Measurements from ENCODE around the gene ID2. TPM values are rescaled to one million over a fixed set of nuclear protein-coding genes. Genes with fewer than 3 reads are reported as not detected.

ID2 gene
- total RNA-seq, 1 experiment from 2014 or later = 80.4 TPM

DNA sequence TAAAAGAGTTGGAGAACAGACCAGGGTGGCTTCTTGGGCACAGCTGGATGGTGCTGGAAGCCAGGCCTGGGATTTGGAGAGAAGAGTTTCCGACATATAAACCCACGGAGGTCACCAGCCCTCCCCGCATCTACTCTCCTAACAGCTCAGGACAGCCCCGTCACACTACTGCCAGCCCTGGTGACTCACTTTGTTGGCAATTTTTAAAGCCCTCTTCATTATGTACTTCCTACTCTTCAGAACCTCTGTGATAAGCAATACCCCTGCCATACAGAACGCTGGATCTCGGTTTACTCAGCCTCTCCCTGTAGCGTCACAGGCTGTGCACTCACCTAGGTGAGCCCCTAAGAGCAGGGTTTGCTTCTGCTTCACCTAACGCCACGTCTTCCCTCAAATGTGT, 48.1 kb downstream of the ID2 start:
- no peak for DNase-seq (ENCODE audit: low spot score)

DNA sequence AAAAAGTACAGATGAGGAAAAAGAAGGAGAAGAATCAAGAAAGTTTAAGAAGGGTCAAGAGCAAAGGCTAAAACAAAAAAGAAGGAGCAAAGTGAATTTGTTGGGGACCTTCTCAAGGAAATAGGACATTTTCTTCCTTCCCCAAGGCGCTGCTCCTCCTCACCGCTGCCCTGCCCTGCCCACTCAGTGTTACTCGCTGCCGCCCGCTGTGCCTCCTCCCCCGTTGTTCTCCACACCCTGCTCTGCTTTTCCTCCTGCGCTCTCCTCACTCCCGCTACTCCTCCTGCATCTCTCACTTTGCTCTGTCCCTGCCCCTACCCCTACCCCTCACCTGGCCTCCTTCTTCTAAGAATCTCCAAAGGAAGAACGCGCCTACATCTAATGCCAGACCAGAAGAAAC, 50.7 kb downstream of the ID2 start:
- DNase-seq (ENCODE audit: low spot score) = no peak

Other genes starting within 250 kb of the ID2 start
- gene KIDINS220, start 155.6 kb downstream of the ID2 start, total RNA-seq (2014; rRNA removed; shearing (Covaris generic)) = 12.1 and 12.4 TPM in 2 replicates

All from H4 (cell line).